Upper lobe of left lung (tissue), 4 donors: ENCODE results near the gene NOC4L.

ENCODE experiments used
- EP300 ChIP-seq, 4 donors: sonication (generic); formaldehyde crosslinking; IDR thresholded peaks; one replicate each; pipeline ENCODE4 v1.5.1; 2017; ENCODE audit warnings: antibody characterized with exemption in 4 of 4, control low read depth in 2 of 4
- POLR2A ChIP-seq, 4 donors: fragments of 450-650 bp; IDR thresholded peaks; one replicate each; pipeline ENCODE4 v1.5.1; 2016 to 2017; ENCODE audit warnings: antibody characterized with exemption in 4 of 4, mild to moderate bottlenecking in 2 of 4

GRCh38 chr12:132151145-132151765, 7.0 kb downstream of the NOC4L start:
- no peak for TF ChIP-seq EP300 (IDR thresholded peaks at IDR 0.05)
- TF ChIP-seq POLR2A (IDR thresholded peaks at IDR 0.05) = no peak
